ENCODE data around the gene EXOC4. TPM values are rescaled to one million over a fixed set of nuclear protein-coding genes. Genes with fewer than 3 reads are reported as not detected.

The EXOC4 gene
- total and polyA plus RNA-seq, 2 of the 8 experiments (the other 6 are each of a cell fraction or from before 2014, with no cell fraction given): 27.0 to 67.3 TPM

DNA sequence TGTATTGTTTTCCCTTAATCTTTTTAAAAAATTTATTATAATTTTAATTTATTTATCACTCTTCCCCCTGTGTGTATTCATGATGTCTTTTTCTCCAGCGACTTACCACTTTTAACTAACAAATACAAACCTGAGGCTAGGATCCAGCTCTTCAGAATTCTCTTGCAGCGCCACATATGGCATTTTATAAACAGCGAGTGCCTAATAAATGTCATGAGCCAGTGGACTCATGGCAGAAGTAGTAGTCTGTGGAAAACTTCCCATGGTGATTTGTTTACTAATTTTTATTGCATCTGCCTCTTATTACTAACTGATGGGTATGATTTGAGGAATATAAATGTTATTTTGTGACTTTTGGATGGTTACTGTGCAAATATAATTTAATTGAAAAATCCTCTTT is 102.9 kb downstream of the EXOC4 start:
- no peak overlapping the region for H2AK5ac ChIP-seq (ENCODE audit: low read depth, low read length)
- H2BK15ac ChIP-seq (ENCODE audit: low read length): no peak overlapping the region
- FAIRE-seq (no peak), DNase-seq (ENCODE audit: low read depth in 1 of 2, low spot score in 2 of 2) (no peak)
- H3K4me1 ChIP-seq (replicated peaks in 1 of 4; ENCODE audit: control insufficient read depth in 3 of 4, insufficient read depth in 4 of 4, low read length in 3 of 4): peaks cover 0 to 6% (median 4%) of the 10 kb centered on the region in 4 experiments; a peak in 5 of 7 replicates
- no peak overlapping the region for H4K8ac ChIP-seq (ENCODE audit: extremely low read depth, insufficient read depth, low read length)
- WGBS, 2 experiments (ENCODE audit: extremely low coverage in 1 of 2, insufficient coverage in 1 of 2, insufficient read length in 1 of 2, insufficient replicate concordance in 2 of 2, low coverage in 1 of 2, low lambda C conversion rate in 2 of 2, missing lambda C conversion rate in 1 of 2): 92% methylated on average over 3 of the region's 3 CpGs; no CpG with 5 or more reads in 1 of the 2 experiments
- POLR2A ChIA-PET (ENCODE audit: partially characterized antibody): no interaction called here
- H3K23ac ChIP-seq (ENCODE audit: insufficient read length): no peak overlapping the region
- peaks cover 0 to 20% of the 10 kb centered on the region in 2 experiments; a peak in 2 of 4 replicates for H3K79me2 ChIP-seq (ENCODE audit: control insufficient read depth in 1 of 2, insufficient read depth in 2 of 2, low read length in 2 of 2)
- no peak overlapping the region for H4K91ac ChIP-seq (replicated peaks; ENCODE audit: insufficient read length, low read length)
- no peak overlapping the region for H3K27ac ChIP-seq (ENCODE audit: low read depth, low read length)
- H2AFZ ChIP-seq (ENCODE audit: low read length): no peak overlapping the region
- H3K27me3 ChIP-seq (replicated peaks in 1 of 4; ENCODE audit: control insufficient read depth in 3 of 4, extremely low read depth in 1 of 4, insufficient read depth in 3 of 4, low read length in 3 of 4): no peaks in the 10 kb centered on the region
- TF ChIP-seq GTF2F1 (IDR thresholded peaks at IDR 0.05; ENCODE audit: borderline replicate concordance, low read depth, low read length): no peak
- TF ChIP-seq TCF12 (IDR thresholded peaks at IDR 0.05; ENCODE audit: low read depth, low read length): no peak
- TF ChIP-seq BCL11A (IDR thresholded peaks at IDR 0.05; ENCODE audit: low read depth in 2 of 2, low read length in 2 of 2): no peak
- no peak for TF ChIP-seq POLR2AphosphoS5 (IDR thresholded peaks at IDR 0.05; ENCODE audit: low read depth, low read length)
- no peak for TF ChIP-seq YY1 (IDR thresholded peaks at IDR 0.05; ENCODE audit: low read depth, low read length)
- TF ChIP-seq, protein P1, sequence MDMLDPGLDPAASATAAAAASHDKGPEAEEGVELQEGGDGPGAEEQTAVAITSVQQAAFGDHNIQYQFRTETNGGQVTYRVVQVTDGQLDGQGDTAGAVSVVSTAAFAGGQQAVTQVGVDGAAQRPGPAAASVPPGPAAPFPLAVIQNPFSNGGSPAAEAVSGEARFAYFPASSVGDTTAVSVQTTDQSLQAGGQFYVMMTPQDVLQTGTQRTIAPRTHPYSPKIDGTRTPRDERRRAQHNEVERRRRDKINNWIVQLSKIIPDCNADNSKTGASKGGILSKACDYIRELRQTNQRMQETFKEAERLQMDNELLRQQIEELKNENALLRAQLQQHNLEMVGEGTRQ (IDR thresholded peaks at IDR 0.05; ENCODE audit: low read length): no peak
- no peak for TF ChIP-seq RFX5 (IDR thresholded peaks at IDR 0.05; ENCODE audit: borderline replicate concordance, low read depth, low read length)
- no peak for TF ChIP-seq ASH2L (IDR thresholded peaks at IDR 0.05; ENCODE audit: low read length)
- TF ChIP-seq SIN3A (conservative IDR thresholded peaks at IDR 0.05 in 1 of 2, IDR thresholded peaks at IDR 0.05 in 1 of 2; ENCODE audit: low read depth in 1 of 2, low read length in 2 of 2): no peak
- TF ChIP-seq GABPA (IDR thresholded peaks at IDR 0.05; ENCODE audit: borderline replicate concordance, insufficient read depth, low read length): no peak
- TF ChIP-seq FOSL1 (IDR thresholded peaks at IDR 0.05; ENCODE audit: insufficient read depth, low read depth, low read length): no peak
- TF ChIP-seq RNF2 (IDR thresholded peaks at IDR 0.05; ENCODE audit: borderline replicate concordance, low read depth, low read length, missing control alignments, poor library complexity, severe bottlenecking): no peak
- TF ChIP-seq SP1 (IDR thresholded peaks at IDR 0.05; ENCODE audit: low read depth, low read length): no peak
- no peak overlapping the region for H4K5ac ChIP-seq (ENCODE audit: insufficient read length, low read depth, low read length)
- H2BK12ac ChIP-seq (ENCODE audit: low read depth, low read length): no peak overlapping the region
- H2BK5ac ChIP-seq (ENCODE audit: low read depth, low read length): no peak overlapping the region
- CTCF ChIA-PET (ENCODE audit: partially characterized antibody): no interaction called here
- H3K36me3 ChIP-seq (ENCODE audit: control insufficient read depth in 2 of 4, insufficient read depth in 4 of 4, low read length in 3 of 4): peaks cover 0 to 3% (median 0%) of the 10 kb centered on the region in 4 experiments; a peak in 2 of 8 replicates
- peaks cover 2% of the 10 kb centered on the region; the same call in 1 of the 2 replicates for H3K23me2 ChIP-seq (ENCODE audit: low read depth, low read length)
- H3K79me1 ChIP-seq (ENCODE audit: low read depth, low read length): no peaks in the 10 kb centered on the region
- H3K4ac ChIP-seq (replicated peaks; ENCODE audit: insufficient read length, low read depth, low read length): no peak overlapping the region
- H4K20me1 ChIP-seq (replicated peaks in 1 of 2; ENCODE audit: control insufficient read depth in 1 of 2, insufficient read depth in 2 of 2, low read length in 2 of 2): no peaks in the 10 kb centered on the region
- H3K9ac ChIP-seq (replicated peaks in 1 of 4; ENCODE audit: extremely low read depth in 1 of 4, low read depth in 3 of 4, low read length in 3 of 4): no peak overlapping the region
- H3K9me3 ChIP-seq (ENCODE audit: insufficient read depth in 2 of 2, low read depth in 1 of 2, low read length in 1 of 2): 0 out of 4 replicates have a peak, but pooled peaks cover 0 to 6% of the 10 kb centered on the region in 2 experiments
- no peak overlapping the region for H2BK120ac ChIP-seq (replicated peaks; ENCODE audit: low read depth, low read length)
- no peak overlapping the region for H3K4me2 ChIP-seq (ENCODE audit: insufficient read depth in 1 of 2, low read depth in 2 of 2, low read length in 2 of 2)
- H3K56ac ChIP-seq (replicated peaks; ENCODE audit: insufficient read length, low read depth, low read length): no peak overlapping the region
- no peak overlapping the region for H2BK20ac ChIP-seq (ENCODE audit: low read length)
- H3K4me3 ChIP-seq (ENCODE audit: extremely low read depth in 1 of 4, insufficient read depth in 2 of 4, low read depth in 3 of 4, low read length in 4 of 4): no peak overlapping the region
- no peak overlapping the region for H3K18ac ChIP-seq (ENCODE audit: extremely low read depth, low read length)
- H3K14ac ChIP-seq (ENCODE audit: insufficient read length): no peak overlapping the region
